HepG2 (cell line): ENCODE measurements around the gene RELL2. TPM values are rescaled to one million over a fixed set of nuclear protein-coding genes. Genes with fewer than 3 reads are reported as not detected.

Experiments used
- BATF2 ChIP-seq: sonication (generic); formaldehyde crosslinking; IDR thresholded peaks from 2 replicates; pipeline ENCODE4 v1.8.0; 2022; ENCODE audit warnings: mild to moderate bottlenecking, missing genetic modification reagents, moderate library complexity
- BORCS8-MEF2B ChIP-seq: sonication (generic); formaldehyde crosslinking; IDR thresholded peaks from 2 replicates; pipeline ENCODE4 v1.8.0; 2022; ENCODE audit warnings: mild to moderate bottlenecking, missing genetic modification reagents
- EHMT2 ChIP-seq: fragments of 200-600 bp; sonication (generic); IDR thresholded peaks from 2 replicates; pipeline ENCODE4 v1.7.0; 2017; ENCODE audit warnings: antibody characterized with exemption, low read depth, low read length, borderline replicate concordance
- FOSL2 ChIP-seq: sonication (generic); formaldehyde crosslinking; IDR thresholded peaks from 2 replicates; pipeline ENCODE4 v1.4.0; 2020; ENCODE audit warnings: missing genetic modification reagents
- GPN1 ChIP-seq: sonication (generic); formaldehyde crosslinking; IDR thresholded peaks from 2 replicates; pipeline ENCODE4 v1.5.1; 2020; ENCODE audit warnings: missing genetic modification reagents, borderline replicate concordance
- HBP1 ChIP-seq: IDR thresholded peaks from 2 replicates; pipeline ENCODE4 v1.6.1; 2016; ENCODE audit warnings: low read depth, control low read depth
- HMGA1 ChIP-seq: sonication (generic); formaldehyde crosslinking; conservative IDR thresholded peaks from 2 replicates; pipeline ENCODE4 v1.4.0; 2020; ENCODE audit warnings: missing genetic modification reagents
- IRF9 ChIP-seq: sonication (generic); formaldehyde crosslinking; IDR thresholded peaks from 2 replicates; pipeline ENCODE4 v1.8.0; 2022; ENCODE audit warnings: missing genetic modification reagents, mild to moderate bottlenecking, borderline replicate concordance
- MTA1 ChIP-seq: sonication (generic); formaldehyde crosslinking; IDR thresholded peaks from 2 replicates; pipeline ENCODE4 v1.4.0; 2020; ENCODE audit warnings: missing genetic modification reagents, mild to moderate bottlenecking, borderline replicate concordance
- NFE2L2 ChIP-seq: fragments of 150-350 bp; IDR thresholded peaks from 2 replicates; pipeline ENCODE4 v1.6.1; 2014; ENCODE audit warnings: low read length
- NFKBIZ ChIP-seq: IDR thresholded peaks from 2 replicates; pipeline ENCODE4 v1.6.1; 2018; ENCODE audit warnings: missing genetic modification reagents, missing compliant biosample characterization
- NR2F2 ChIP-seq: IDR thresholded peaks from 2 replicates; pipeline ENCODE4 v1.6.1; 2012; ENCODE audit warnings: low read depth, inconsistent platforms, borderline replicate concordance
- RARA ChIP-seq: IDR thresholded peaks from 2 replicates; pipeline ENCODE4 v1.6.1; 2016; ENCODE audit warnings: missing genetic modification reagents, missing compliant biosample characterization
- RCOR2 ChIP-seq: IDR thresholded peaks from 2 replicates; pipeline ENCODE4 v1.6.1; 2016; ENCODE audit warnings: missing biosample characterization, missing genetic modification reagents
- REPIN1 ChIP-seq: sonication (generic); formaldehyde crosslinking; IDR thresholded peaks from 2 replicates; pipeline ENCODE4 v1.8.0; 2022; ENCODE audit warnings: missing genetic modification reagents, low read depth, mild to moderate bottlenecking, borderline replicate concordance
- REXO4 ChIP-seq: sonication (generic); formaldehyde crosslinking; IDR thresholded peaks from 2 replicates; pipeline ENCODE4 v1.8.0; 2022; ENCODE audit warnings: missing genetic modification reagents, mild to moderate bottlenecking, borderline replicate concordance
- SAFB2 ChIP-seq: sonication (generic); formaldehyde crosslinking; IDR thresholded peaks from 2 replicates; pipeline ENCODE4 v1.5.1; 2020; ENCODE audit warnings: missing genetic modification reagents, low read depth, mild to moderate bottlenecking, borderline replicate concordance
- TCF12 ChIP-seq, 2 experiments: fragments of 450-650 bp in 1 of 2; sonication (generic) in 1 of 2; formaldehyde crosslinking in 1 of 2; IDR thresholded peaks; 2 replicates each; pipeline versions ENCODE4 v1.6.1 to v1.8.0; 2017 to 2022; ENCODE audit warnings: antibody characterized with exemption in 1 of 2, mild to moderate bottlenecking in 1 of 2, missing genetic modification reagents in 1 of 2, moderate library complexity in 1 of 2
- TCF7L2 ChIP-seq: IDR thresholded peaks from 2 replicates; pipeline ENCODE4 v1.6.1; 2011; ENCODE audit warnings: mild to moderate bottlenecking, low read depth, low read length, moderate library complexity
- THRA ChIP-seq: sonication (generic); formaldehyde crosslinking; IDR thresholded peaks from 2 replicates; pipeline ENCODE4 v1.4.0; 2020; ENCODE audit warnings: missing genetic modification reagents, borderline replicate concordance
- ZFP82 ChIP-seq: sonication (generic); formaldehyde crosslinking; IDR thresholded peaks from 2 replicates; pipeline ENCODE4 v1.5.1; 2020; ENCODE audit warnings: mild to moderate bottlenecking, missing genetic modification reagents, borderline replicate concordance
- ZFY ChIP-seq: sonication (generic); formaldehyde crosslinking; IDR thresholded peaks from 2 replicates; pipeline ENCODE4 v1.4.0; 2020; ENCODE audit warnings: missing genetic modification reagents
- ZMYM2 ChIP-seq: sonication (generic); formaldehyde crosslinking; IDR thresholded peaks from 2 replicates; pipeline ENCODE4 v1.8.0; 2022; ENCODE audit warnings: mild to moderate bottlenecking, missing genetic modification reagents
- ZNF136 ChIP-seq: sonication (generic); formaldehyde crosslinking; IDR thresholded peaks from 2 replicates; pipeline ENCODE4 v1.8.1; 2022; ENCODE audit warnings: low read depth, mild to moderate bottlenecking, moderate library complexity, missing genetic modification reagents
- ZNF282 ChIP-seq: fragments of 450-650 bp; IDR thresholded peaks from 2 replicates; pipeline ENCODE4 v1.6.1; 2018; ENCODE audit not compliant: partially characterized antibody
- ZNF530 ChIP-seq: sonication (generic); formaldehyde crosslinking; IDR thresholded peaks from 2 replicates; pipeline ENCODE4 v1.5.0; 2020; ENCODE audit warnings: low read depth, mild to moderate bottlenecking, missing genetic modification reagents
- polyA plus RNA-seq, 8 experiments: library from polyadenylated mRNA; depleted of rRNA in 3 of 8; stranded (reverse) in 7 of 8; unstranded in 1 of 8; fragments of >200 nt; fragmentation: Illumina TruSeq in 4 of 8; extraction: Trizol in 4 of 8; gene quantifications; 2 replicates each; pipeline versions ENCODE4 v1.2.1 to v1.2.3, GENCODE V29; 2011 to 2016; ENCODE audit warnings: low read depth in 4 of 8, missing spikeins in 1 of 8, mixed read lengths in 1 of 8; ENCODE audit not compliant: insufficient read depth in 1 of 8
- total RNA-seq, 5 experiments: library from RNA; depleted of rRNA; stranded (reverse); fragments of >200 nt; fragmentation: Illumina TruSeq; extraction: Trizol; gene quantifications; 2 replicates each; pipeline ENCODE4 v1.2.3, GENCODE V29; 2016; ENCODE audit warnings: low read depth in 1 of 5

RELL2 gene
- total and polyA plus RNA-seq, 2 of the 13 experiments (the other 11 are each of a cell fraction or from before 2014, with no cell fraction given), result 6.4 to 8.3 TPM

- TF ChIP-seq ZFY (CRISPR knock-in tag) (0 out of 2 replicates have a peak, but pooled peaks have one; percentile 51), ZMYM2 (CRISPR knock-in tag) (no peak), EHMT2 (no peak), HMGA1 (CRISPR knock-in tag) (no peak), MTA1 (CRISPR knock-in tag) (peak; percentile 43; the same call in 1 of the 2 replicates), GPN1 (CRISPR knock-in tag) (0 out of 2 replicates have a peak, but pooled peaks have one; percentile 8), ZFP82 (CRISPR knock-in tag) (peak; percentile 57; the same call in 1 of the 2 replicates), RARA (CRISPR knock-in tag) (peak; percentile 42), IRF9 (CRISPR knock-in tag) (peak; percentile 55; the same call in 1 of the 2 replicates), ZNF136 (CRISPR knock-in tag) (no peak), RCOR2 (CRISPR knock-in tag) (no peak), TCF7L2 (no peak), BORCS8-MEF2B (CRISPR knock-in tag) (peak; percentile 68; the same call in 1 of the 2 replicates), REXO4 (CRISPR knock-in tag) (no peak), BATF2 (CRISPR knock-in tag) (no peak), NFKBIZ (CRISPR knock-in tag) (no peak), HBP1 (peak; percentile 89; the same call in 1 of the 2 replicates), NR2F2 (no peak), ZNF282 (no peak), THRA (CRISPR knock-in tag) (no peak; the same call in 1 of the 2 replicates), NFE2L2 (no peak), ZNF530 (no peak), SAFB2 (CRISPR knock-in tag) (no peak; the same call in 1 of the 2 replicates), REPIN1 (CRISPR knock-in tag) (peak; percentile 88; the same call in 1 of the 2 replicates), TCF12 (IDR thresholded peaks at IDR 0.05) (no peak), TCF12 (CRISPR knock-in tag; IDR thresholded peaks at IDR 0.05) (peak; percentile 44; the same call in 1 of the 2 replicates), FOSL2 (CRISPR knock-in tag) (peak; percentile 60)
Observed at GRCh38 chr5:141618804-141619554, 17.8 kb upstream of the RELL2 start, which contains the start of gene DIAPH1 (continued).
